Mesenchymal stem cell (in vitro differentiated cells and primary cell): ENCODE results near the gene KCNV2.

Experiments used
- DNase-seq: peaks from one replicate; pipeline ENCODE4 v3.0.0-alpha.2; 2013
- H2AFZ ChIP-seq: one replicate; pipeline ENCODE4 v1.6.1; 2013; ENCODE audit warnings: low read depth, mild to moderate bottlenecking, control low read depth, inconsistent platforms, low read length, moderate library complexity
- H2AK5ac ChIP-seq: 2 replicates; pipeline ENCODE4 v1.6.1; 2013; ENCODE audit warnings: low read length, moderate library complexity, mild to moderate bottlenecking, inconsistent platforms; ENCODE audit not compliant: severe bottlenecking
- H2BK120ac ChIP-seq: one replicate; pipeline ENCODE4 v1.6.1; 2013; ENCODE audit warnings: low read depth, mild to moderate bottlenecking, inconsistent platforms, low read length, moderate library complexity
- H2BK12ac ChIP-seq, 2 experiments: one replicate each; pipeline ENCODE4 v1.6.1; 2013; ENCODE audit warnings: inconsistent platforms in 2 of 2, low read length in 2 of 2, mild to moderate bottlenecking in 2 of 2, moderate library complexity in 2 of 2, control low read depth in 1 of 2
- H2BK15ac ChIP-seq: one replicate; pipeline ENCODE4 v1.6.1; 2013; ENCODE audit warnings: mild to moderate bottlenecking, low read depth, inconsistent platforms; ENCODE audit not compliant: poor library complexity, severe bottlenecking
- H2BK5ac ChIP-seq: 2 replicates; pipeline ENCODE4 v1.6.1; 2013; ENCODE audit warnings: low read depth, mild to moderate bottlenecking, low read length, control low read depth, inconsistent platforms; ENCODE audit not compliant: poor library complexity, severe bottlenecking
- H3K14ac ChIP-seq, 2 experiments: one replicate each; pipeline ENCODE4 v1.6.1; 2013; ENCODE audit warnings: inconsistent platforms in 2 of 2, low read length in 2 of 2, control low read depth in 1 of 2, mild to moderate bottlenecking in 1 of 2, moderate library complexity in 1 of 2
- H3K18ac ChIP-seq, 2 experiments: one replicate each; pipeline ENCODE4 v1.6.1; 2013; ENCODE audit warnings: inconsistent platforms in 2 of 2, low read length in 2 of 2, control low read depth in 1 of 2, low read depth in 1 of 2, mild to moderate bottlenecking in 1 of 2
- H3K23ac ChIP-seq, 2 experiments: one replicate each; pipeline ENCODE4 v1.6.1; 2013; ENCODE audit warnings: inconsistent platforms in 2 of 2, low read length in 2 of 2, mild to moderate bottlenecking in 2 of 2, moderate library complexity in 2 of 2, control low read depth in 1 of 2
- H3K27ac ChIP-seq: 2 replicates; pipeline ENCODE4 v1.5.1; 2013; ENCODE audit warnings: mild to moderate bottlenecking, moderate library complexity, low read length, control low read depth, inconsistent platforms; ENCODE audit not compliant: poor library complexity, severe bottlenecking
- H3K27me3 ChIP-seq, 2 experiments: 2 replicates each; pipeline versions ENCODE4 v1.6.1 to v1.7.0; 2013; ENCODE audit warnings: low read length in 2 of 2, mild to moderate bottlenecking in 2 of 2, moderate library complexity in 2 of 2, control low read depth in 1 of 2, inconsistent platforms in 1 of 2; ENCODE audit not compliant: control insufficient read depth in 1 of 2, insufficient read depth in 1 of 2
- H3K36me3 ChIP-seq, 2 experiments: 2 replicates each; pipeline versions ENCODE4 v1.6.1 to v1.7.0; 2013; ENCODE audit warnings: low read length in 2 of 2, control low read depth in 1 of 2, inconsistent platforms in 1 of 2, low read depth in 1 of 2, mild to moderate bottlenecking in 1 of 2; ENCODE audit not compliant: insufficient read depth in 2 of 2, control insufficient read depth in 1 of 2
- H3K4ac ChIP-seq, 2 experiments: one replicate each; pipeline ENCODE4 v1.6.1; 2013; ENCODE audit warnings: inconsistent platforms in 2 of 2, low read length in 2 of 2, mild to moderate bottlenecking in 2 of 2, moderate library complexity in 2 of 2, control low read depth in 1 of 2, low read depth in 1 of 2
- H3K4me1 ChIP-seq: 2 replicates; pipeline ENCODE4 v1.6.1; 2013; ENCODE audit warnings: low read depth, low read length, control low read depth; ENCODE audit not compliant: control insufficient read depth, insufficient read depth
- H3K4me2 ChIP-seq: 2 replicates; pipeline ENCODE4 v1.6.1; 2013; ENCODE audit warnings: low read length, mild to moderate bottlenecking, inconsistent platforms; ENCODE audit not compliant: poor library complexity, severe bottlenecking
- H3K4me3 ChIP-seq, 2 experiments: 2 replicates each; pipeline versions ENCODE4 v1.5.1 to v1.7.0; 2013; ENCODE audit warnings: low read length in 2 of 2, mild to moderate bottlenecking in 2 of 2, control low read depth in 1 of 2, low read depth in 1 of 2; ENCODE audit not compliant: insufficient read depth in 1 of 2
- H3K79me1 ChIP-seq: replicated peaks from 2 replicates; pipeline ENCODE4 v1.6.1; 2013; ENCODE audit warnings: mild to moderate bottlenecking, control low read depth, low read length, inconsistent platforms; ENCODE audit not compliant: poor library complexity, severe bottlenecking
- H3K9ac ChIP-seq: 2 replicates; pipeline ENCODE4 v1.7.0; 2013; ENCODE audit warnings: mild to moderate bottlenecking, low read length, moderate library complexity
- H3K9me3 ChIP-seq: 2 replicates; pipeline ENCODE4 v1.7.0; 2013; ENCODE audit warnings: mild to moderate bottlenecking, low read length; ENCODE audit not compliant: control insufficient read depth
- H4K8ac ChIP-seq: one replicate; pipeline ENCODE4 v1.6.1; 2013; ENCODE audit warnings: inconsistent platforms, mild to moderate bottlenecking, low read length, moderate library complexity
- H4K91ac ChIP-seq: one replicate; pipeline ENCODE4 v1.6.1; 2013; ENCODE audit warnings: mild to moderate bottlenecking, low read length, inconsistent platforms
- WGBS: methylation state at CpG from one replicate; pipeline ENCODE4 v1.1.7; 2013; ENCODE audit warnings: mixed read lengths; 5-methylcytosine and 5-hydroxymethylcytosine counted together

The KCNV2 gene

DNA sequence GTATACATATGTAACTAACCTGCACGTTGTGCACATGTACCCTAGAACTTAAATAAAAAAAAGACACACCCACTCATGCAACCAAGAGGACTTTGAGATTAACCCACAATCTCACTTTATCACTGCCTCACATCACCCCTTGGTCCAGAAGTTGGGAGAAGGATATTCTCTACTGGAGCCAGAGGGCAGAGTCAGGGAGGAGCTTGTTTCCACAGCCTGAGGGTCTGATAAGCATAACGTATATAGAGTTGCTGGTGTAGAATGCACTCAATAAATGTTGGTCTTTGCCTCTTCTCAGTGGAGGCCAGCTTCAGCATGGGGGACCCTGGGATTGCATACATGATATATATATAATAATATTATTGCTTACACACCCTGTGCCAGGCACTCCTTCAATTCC, 10.1 kb downstream of the KCNV2 start:
- Histone ChIP-seq H3K9me3 (no peaks in the 10 kb centered on the region), H3K14ac (no peak overlapping the region), H2AK5ac (no peak overlapping the region), H2BK5ac (no peak overlapping the region), H4K8ac (no peak overlapping the region), H3K27me3 (no peaks in the 10 kb centered on the region), H3K9ac (no peak overlapping the region), H2BK12ac (no peak overlapping the region), H3K4me2 (no peak overlapping the region), H3K23ac (no peak overlapping the region), H3K36me3 (peaks cover 0 to 3% of the 10 kb centered on the region in 2 experiments), H3K18ac (no peak overlapping the region), H2BK15ac (no peak overlapping the region), H3K4ac (no peak overlapping the region), H3K27ac (no peak overlapping the region), H4K91ac (no peak overlapping the region), H2AFZ (no peak overlapping the region), H3K4me1 (peaks cover 6% of the 10 kb centered on the region), H2BK120ac (no peak overlapping the region), H3K4me3 (no peak overlapping the region), H3K79me1 (no peaks in the 10 kb centered on the region)
- DNase-seq = no peak
- WGBS = 75% methylated on average over 1 of the region's 2 CpGs

- H4K91ac ChIP-seq = no peak overlapping the region
- H3K4me2 ChIP-seq = no peak overlapping the region
- H3K4me1 ChIP-seq = peaks cover 5% of the 10 kb centered on the region
- WGBS = 17% methylated on average over 5 of the region's 5 CpGs
- no peaks in the 10 kb centered on the region for H3K79me1 ChIP-seq
- H3K9me3 ChIP-seq = no peaks in the 10 kb centered on the region
- H2BK5ac ChIP-seq = no peak overlapping the region
- H4K8ac ChIP-seq = no peak overlapping the region
- H2AK5ac ChIP-seq = no peak overlapping the region
- no peak overlapping the region for H2BK12ac ChIP-seq
- no peak overlapping the region for H2AFZ ChIP-seq
- peak overlapping the region in 1 of 2 experiments; percentile 78 for H3K18ac ChIP-seq
- no peaks in the 10 kb centered on the region for H3K27me3 ChIP-seq
- no peak overlapping the region for H3K4ac ChIP-seq
- H3K23ac ChIP-seq = no peak overlapping the region
- no peak overlapping the region for H2BK15ac ChIP-seq
- DNase-seq = peak; percentile 80
- H3K4me3 ChIP-seq = no peak overlapping the region
- H3K36me3 ChIP-seq = peaks cover 0 to 7% of the 10 kb centered on the region in 2 experiments
- no peak overlapping the region for H3K9ac ChIP-seq
- H3K27ac ChIP-seq = no peak overlapping the region
- H3K14ac ChIP-seq = no peak overlapping the region
- no peak overlapping the region for H2BK120ac ChIP-seq
Measured at GRCh38 chr9:2727966-2728613, 10.8 kb downstream of the KCNV2 start.

DNA sequence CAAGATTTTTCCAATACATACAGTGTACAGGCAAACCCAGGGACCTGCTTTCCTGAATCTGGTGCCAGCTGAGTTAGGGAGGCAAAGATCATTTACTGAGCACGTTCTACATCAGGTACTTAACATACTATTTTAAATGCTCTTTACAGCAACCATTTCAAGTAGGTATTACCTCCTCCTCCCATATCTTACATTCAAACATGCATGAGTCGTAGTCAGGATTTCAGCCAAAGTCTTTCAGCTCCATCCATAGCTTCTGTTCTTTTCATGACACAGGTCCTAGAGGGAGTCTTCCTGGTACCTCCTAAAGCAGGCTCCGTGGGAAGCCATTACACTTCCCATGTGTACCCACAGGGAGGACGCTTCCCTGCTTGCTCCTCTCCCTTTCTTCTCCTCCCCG, 11.7 kb downstream of the KCNV2 start:
- Histone ChIP-seq H2AFZ (no peak overlapping the region), H4K8ac (no peak overlapping the region), H3K79me1 (no peaks in the 10 kb centered on the region), H2AK5ac (no peak overlapping the region), H3K27me3 (no peaks in the 10 kb centered on the region), H3K18ac (no peak overlapping the region), H3K4me3 (no peak overlapping the region), H3K23ac (no peak overlapping the region), H3K4me2 (no peak overlapping the region), H2BK12ac (no peak overlapping the region), H3K9me3 (no peaks in the 10 kb centered on the region), H2BK15ac (no peak overlapping the region), H2BK5ac (no peak overlapping the region), H3K4ac (no peak overlapping the region), H4K91ac (no peak overlapping the region), H3K4me1 (peaks cover 5% of the 10 kb centered on the region), H3K36me3 (peaks cover 3 to 7% of the 10 kb centered on the region in 2 experiments), H3K9ac (no peak overlapping the region), H3K27ac (no peak overlapping the region), H2BK120ac (no peak overlapping the region), H3K14ac (peak overlapping the region in 1 of 2 experiments; percentile 58)
- 84% methylated on average over 5 of the region's 5 CpGs for WGBS
- DNase-seq = no peak

- no peak overlapping the region for H2AK5ac ChIP-seq
- no peak overlapping the region for H3K27ac ChIP-seq
- H2BK5ac ChIP-seq = no peak overlapping the region
- H2AFZ ChIP-seq = no peak overlapping the region
- peaks cover 4 to 7% of the 10 kb centered on the region in 2 experiments for H3K36me3 ChIP-seq
- 86% methylated on average over 1 of the region's 3 CpGs for WGBS
- no peak overlapping the region for H3K4me2 ChIP-seq
- no peak overlapping the region for H3K18ac ChIP-seq
- no peak overlapping the region for H2BK12ac ChIP-seq
- peaks cover 5% of the 10 kb centered on the region for H3K4me1 ChIP-seq
- H3K27me3 ChIP-seq = no peaks in the 10 kb centered on the region
- H3K23ac ChIP-seq = no peak overlapping the region
- H2BK15ac ChIP-seq = no peak overlapping the region
- no peak for DNase-seq
- H2BK120ac ChIP-seq = no peak overlapping the region
- H4K91ac ChIP-seq = no peak overlapping the region
- no peak overlapping the region for H4K8ac ChIP-seq
- H3K14ac ChIP-seq = no peak overlapping the region
- H3K9me3 ChIP-seq = no peaks in the 10 kb centered on the region
- H3K4me3 ChIP-seq = no peak overlapping the region
- H3K4ac ChIP-seq = no peak overlapping the region
- no peaks in the 10 kb centered on the region for H3K79me1 ChIP-seq
- H3K9ac ChIP-seq = no peak overlapping the region
Measured at GRCh38 chr9:2729721-2730120, 12.4 kb downstream of the KCNV2 start.
